ENCODE results near the gene CCT5. TPM values are rescaled to one million over a fixed set of nuclear protein-coding genes. Genes with fewer than 3 reads are reported as not detected.
A peak's percentile ranks its signal among the peaks of the same experiment; 100 is the strongest.

CCT5 gene
- polyA plus RNA-seq, 3 donors = 142 to 236 (median 229) TPM

DNA sequence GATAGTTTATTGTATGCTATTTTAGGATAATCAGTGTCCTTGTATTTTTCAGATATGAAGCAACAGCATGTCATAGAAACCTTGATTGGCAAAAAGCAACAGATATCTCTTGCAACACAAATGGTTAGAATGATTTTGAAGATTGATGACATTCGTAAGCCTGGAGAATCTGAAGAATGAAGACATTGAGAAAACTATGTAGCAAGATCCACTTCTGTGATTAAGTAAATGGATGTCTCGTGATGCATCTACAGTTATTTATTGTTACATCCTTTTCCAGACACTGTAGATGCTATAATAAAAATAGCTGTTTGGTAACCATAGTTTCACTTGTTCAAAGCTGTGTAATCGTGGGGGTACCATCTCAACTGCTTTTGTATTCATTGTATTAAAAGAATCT lies 14.5 kb downstream of the CCT5 start:
- H3K4me3 Mint-ChIP-seq = no peak overlapping the region
- no CpG with 5 or more reads among the region's 3 CpGs for WGBS (ENCODE audit: insufficient coverage)
- Histone ChIP-seq H2AFZ (ENCODE audit: insufficient read depth, low read depth, low read length, poor library complexity, severe bottlenecking) (no peak overlapping the region), H3K9me3 (replicated peaks in 1 of 2; ENCODE audit: control insufficient read depth in 1 of 2, insufficient read depth in 1 of 2, low read length in 2 of 2) (no peaks in the 10 kb centered on the region), H3K27me3 (ENCODE audit: control insufficient read depth in 2 of 2, insufficient read depth in 2 of 2, low read length in 2 of 2) (no peaks in the 10 kb centered on the region), H3K36me3 (replicated peaks in 1 of 2; ENCODE audit: control insufficient read depth in 1 of 2, insufficient read depth in 2 of 2, low read length in 2 of 2) (peaks cover 56 to 62% of the 10 kb centered on the region in 2 donors), H3K4me3 (replicated peaks in 1 of 3; ENCODE audit: low read depth in 2 of 3, low read length in 3 of 3) (no peak overlapping the region), H3K27ac (ENCODE audit: low read depth in 1 of 2, low read length in 2 of 2) (peak overlapping the region in 1 of 2 donors; percentile 84), H3K4me2 (replicated peaks; ENCODE audit: extremely low read depth, low read length, poor library complexity, severe bottlenecking) (no peak overlapping the region), H3K79me2 (ENCODE audit: insufficient read depth, low read length) (peaks cover 2% of the 10 kb centered on the region), H3K9ac (ENCODE audit: insufficient read depth, low read length, poor library complexity, severe bottlenecking) (no peak overlapping the region), H4K20me1 (ENCODE audit: insufficient read depth, low read length) (peaks cover 29% of the 10 kb centered on the region), H3K4me1 (ENCODE audit: control insufficient read depth in 1 of 2, insufficient read depth in 2 of 2, low read length in 2 of 2) (peaks cover 33 to 42% of the 10 kb centered on the region in 2 donors)
- intact Hi-C loops (cut with micrococcal nuclease) = loop anchor here (5.0 to 10.0 kb wide), 2 partner anchors 368 to 370 kb away; no protein-coding TSS in a partner anchor
- H3K27ac Mint-ChIP-seq = peak overlapping the region; percentile 82 to 95 (median 89)
- DNase-seq = peak; percentile 35 to 67 (median 63)
- TF ChIP-seq, protein P1, sequence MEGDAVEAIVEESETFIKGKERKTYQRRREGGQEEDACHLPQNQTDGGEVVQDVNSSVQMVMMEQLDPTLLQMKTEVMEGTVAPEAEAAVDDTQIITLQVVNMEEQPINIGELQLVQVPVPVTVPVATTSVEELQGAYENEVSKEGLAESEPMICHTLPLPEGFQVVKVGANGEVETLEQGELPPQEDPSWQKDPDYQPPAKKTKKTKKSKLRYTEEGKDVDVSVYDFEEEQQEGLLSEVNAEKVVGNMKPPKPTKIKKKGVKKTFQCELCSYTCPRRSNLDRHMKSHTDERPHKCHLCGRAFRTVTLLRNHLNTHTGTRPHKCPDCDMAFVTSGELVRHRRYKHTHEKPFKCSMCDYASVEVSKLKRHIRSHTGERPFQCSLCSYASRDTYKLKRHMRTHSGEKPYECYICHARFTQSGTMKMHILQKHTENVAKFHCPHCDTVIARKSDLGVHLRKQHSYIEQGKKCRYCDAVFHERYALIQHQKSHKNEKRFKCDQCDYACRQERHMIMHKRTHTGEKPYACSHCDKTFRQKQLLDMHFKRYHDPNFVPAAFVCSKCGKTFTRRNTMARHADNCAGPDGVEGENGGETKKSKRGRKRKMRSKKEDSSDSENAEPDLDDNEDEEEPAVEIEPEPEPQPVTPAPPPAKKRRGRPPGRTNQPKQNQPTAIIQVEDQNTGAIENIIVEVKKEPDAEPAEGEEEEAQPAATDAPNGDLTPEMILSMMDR (IDR thresholded peaks at IDR 0.05) = no peak
- H3K36me3 Mint-ChIP-seq = peaks cover 60 to 64% of the 10 kb centered on the region in 2 donors
- no peaks in the 10 kb centered on the region for H3K9me3 Mint-ChIP-seq
- H3K27me3 Mint-ChIP-seq (ENCODE audit: low read depth in 3 of 3) = peaks cover 2 to 4% (median 3%) of the 10 kb centered on the region in 3 donors
- peaks cover 47% of the 10 kb centered on the region for H3K4me1 Mint-ChIP-seq

DNA sequence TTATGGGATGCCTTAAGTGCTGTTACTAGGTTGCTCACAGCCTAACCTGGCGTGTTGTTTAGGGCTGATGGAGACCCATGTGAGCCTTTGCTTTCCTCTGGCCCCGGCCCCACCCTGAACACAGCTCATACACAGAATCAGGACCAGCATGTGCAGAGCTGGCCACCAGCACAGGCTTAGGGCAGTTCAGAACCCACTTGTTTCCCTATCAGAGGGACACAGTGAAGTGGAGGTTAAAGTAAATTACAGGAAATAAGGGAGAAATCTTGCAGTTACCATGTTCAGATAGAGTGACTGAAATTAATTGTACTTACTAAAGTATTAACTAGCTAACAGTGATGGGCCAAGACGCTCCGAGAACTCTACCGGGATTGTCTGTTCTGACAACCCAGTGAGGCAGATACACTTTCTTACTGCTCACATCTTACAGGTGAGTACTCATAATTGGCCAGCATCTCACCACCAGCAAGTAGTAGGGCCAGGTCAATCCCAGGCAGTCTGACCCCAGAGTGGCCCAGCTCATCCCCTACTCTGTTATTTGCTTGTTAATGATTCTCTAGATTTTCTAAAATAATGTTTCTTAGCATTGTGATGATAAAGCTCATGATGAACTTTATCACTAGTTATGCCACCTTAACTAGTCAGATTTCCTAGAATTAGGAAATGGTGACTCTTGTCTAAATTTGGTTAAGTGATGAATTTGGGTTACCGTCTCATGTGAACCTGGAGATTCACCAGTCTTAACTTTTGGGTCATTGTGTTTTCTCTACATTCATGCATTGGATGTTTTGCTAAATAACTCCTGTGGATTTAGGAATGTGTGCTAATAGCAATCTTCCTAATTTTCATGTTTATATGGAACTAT lies 15.4 kb downstream of the CCT5 start:
- Mint-ChIP-seq H3K4me1 (peaks cover 51% of the 10 kb centered on the region), H3K4me3 (no peak overlapping the region), H3K27me3 (ENCODE audit: low read depth in 3 of 3) (peaks cover 2 to 8% (median 7%) of the 10 kb centered on the region in 3 donors), H3K36me3 (peaks cover 52 to 55% of the 10 kb centered on the region in 2 donors), H3K27ac (peak overlapping the region; percentile 85 to 95 (median 90)), H3K9me3 (no peaks in the 10 kb centered on the region)
- no peak overlapping the region for H3K4me3 ChIP-seq (replicated peaks in 1 of 3; ENCODE audit: low read depth in 2 of 3, low read length in 3 of 3)
- peak overlapping the region; percentile 30 to 84 for H3K27ac ChIP-seq (ENCODE audit: low read depth in 1 of 2, low read length in 2 of 2)
- no peak for DNase-seq
- no peak overlapping the region for H2AFZ ChIP-seq (ENCODE audit: insufficient read depth, low read depth, low read length, poor library complexity, severe bottlenecking)
- no peak overlapping the region for H3K4me2 ChIP-seq (replicated peaks; ENCODE audit: extremely low read depth, low read length, poor library complexity, severe bottlenecking)
- peaks cover 47 to 54% of the 10 kb centered on the region in 2 donors for H3K36me3 ChIP-seq (replicated peaks in 1 of 2; ENCODE audit: control insufficient read depth in 1 of 2, insufficient read depth in 2 of 2, low read length in 2 of 2)
- H3K9ac ChIP-seq (ENCODE audit: insufficient read depth, low read length, poor library complexity, severe bottlenecking) = no peak overlapping the region
- H3K9me3 ChIP-seq (replicated peaks in 1 of 2; ENCODE audit: control insufficient read depth in 1 of 2, insufficient read depth in 1 of 2, low read length in 2 of 2) = no peaks in the 10 kb centered on the region
- TF ChIP-seq, protein P1 (IDR thresholded peaks at IDR 0.05) = no peak
- intact Hi-C loops (cut with micrococcal nuclease) = loop anchor here (5.0 to 10.0 kb wide), 2 partner anchors 367 to 369 kb away; no protein-coding TSS in a partner anchor
- H4K20me1 ChIP-seq (ENCODE audit: insufficient read depth, low read length) = peaks cover 22% of the 10 kb centered on the region
- no peaks in the 10 kb centered on the region for H3K79me2 ChIP-seq (ENCODE audit: insufficient read depth, low read length)
- peaks cover 36 to 44% of the 10 kb centered on the region in 2 donors for H3K4me1 ChIP-seq (ENCODE audit: control insufficient read depth in 1 of 2, insufficient read depth in 2 of 2, low read length in 2 of 2)
- H3K27me3 ChIP-seq (ENCODE audit: control insufficient read depth in 2 of 2, insufficient read depth in 2 of 2, low read length in 2 of 2) = no peaks in the 10 kb centered on the region
- 89% methylated on average over 3 of the region's 6 CpGs for WGBS (ENCODE audit: insufficient coverage)

Data from CD14-positive monocyte (primary cell).